Left renal pelvis (tissue), 4 donors: ENCODE results near the gene ARFGAP2. TPM values are rescaled to one million over a fixed set of nuclear protein-coding genes. Genes with fewer than 3 reads are reported as not detected.
A peak's percentile ranks its signal among the peaks of the same experiment; 100 is the strongest.
"Not testable (repeated sequence)": the region's sequence is repeated elsewhere in the genome, so short reads cannot be mapped to it uniquely, and the experiment has no call there.

ENCODE experiments used
- DNase-seq, 4 donors: peaks; one replicate each; pipeline ENCODE4 v3.0.0-alpha.2; 2013; ENCODE audit warnings: low read depth in 4 of 4, low spot score in 3 of 4
- polyA plus RNA-seq, 4 donors: library from polyadenylated mRNA; unstranded; fragments of 120-200 nt; gene quantifications; one replicate each; pipeline ENCODE4 v1.2.1, GENCODE V29; 2013; ENCODE audit not compliant: insufficient read length in 4 of 4

Gene ARFGAP2
- 10 to 100 TPM; 57.2 to 90.1 (median 79.6) TPM for polyA plus RNA-seq

- peak; percentile 80 to 93 (median 90) for DNase-seq
These were observed at the start of gene ARFGAP2 for GRCh38 chr11:47176328-47177228. ARFGAP2 (minus strand) TSS chr11:47176879; CDS start chr11:47176853, 26 bp downstream.

GRCh38 chr11:47225552-47226400 lies 49.1 kb upstream of the ARFGAP2 start:
- DNase-seq = no peak

- no peak for DNase-seq
These were observed 46.0 kb upstream of the ARFGAP2 start for GRCh38 chr11:47222696-47223095.

- no peak for DNase-seq
These were observed 43.7 kb upstream of the ARFGAP2 start for GRCh38 chr11:47220401-47220821.

GRCh38 chr11:47216121-47216798 lies 39.6 kb upstream of the ARFGAP2 start:
- peak in 2 of 4 donors; percentile 23 to 26 for DNase-seq

- no peak for DNase-seq
These were observed 38.8 kb upstream of the ARFGAP2 start for GRCh38 chr11:47215366-47215910.

- peak in 2 of 4 donors; percentile 65 to 68 for DNase-seq
These were observed 37.4 kb upstream of the ARFGAP2 start for GRCh38 chr11:47213950-47214565.

- no peak for DNase-seq
These were observed 36.3 kb upstream of the ARFGAP2 start for GRCh38 chr11:47212938-47213337.

GRCh38 chr11:47208628-47209027 lies 31.9 kb upstream of the ARFGAP2 start:
- DNase-seq = no peak

GRCh38 chr11:47208008-47208552 lies 31.4 kb upstream of the ARFGAP2 start:
- DNase-seq = not testable (repeated sequence)

- DNase-seq = no peak
These were observed 30.8 kb upstream of the ARFGAP2 start for GRCh38 chr11:47207459-47207858.

GRCh38 chr11:47206577-47206976 lies 29.9 kb upstream of the ARFGAP2 start:
- DNase-seq = not testable (repeated sequence)

GRCh38 chr11:47204637-47204989 lies 27.9 kb upstream of the ARFGAP2 start:
- no peak for DNase-seq

- no peak for DNase-seq
These were observed 25.9 kb upstream of the ARFGAP2 start for GRCh38 chr11:47202576-47202975.

- DNase-seq = no peak
These were observed 24.3 kb upstream of the ARFGAP2 start for GRCh38 chr11:47201015-47201414.

GRCh38 chr11:47198161-47198560 lies 21.5 kb upstream of the ARFGAP2 start:
- not testable (repeated sequence) for DNase-seq

- no peak for DNase-seq
These were observed 15.4 kb upstream of the ARFGAP2 start for GRCh38 chr11:47192111-47192510.

- not testable (repeated sequence) for DNase-seq
These were observed 14.5 kb upstream of the ARFGAP2 start for GRCh38 chr11:47191137-47191536.

GRCh38 chr11:47189100-47189834 lies 12.6 kb upstream of the ARFGAP2 start:
- DNase-seq = peak in 1 of 4 donors; percentile 45
